Suprapubic skin (tissue), 4 donors: Measurements from ENCODE around the gene TCL1A. TPM values are rescaled to one million over a fixed set of nuclear protein-coding genes. Genes with fewer than 3 reads are reported as not detected.
"Not testable (repeated sequence)": the region's sequence is repeated elsewhere in the genome, so short reads cannot be mapped to it uniquely, and the experiment has no call there.

Experiments used
- DNase-seq, 2 donors: peaks; one replicate each; pipeline ENCODE4 v3.0.0-alpha.2; 2019; ENCODE audit warnings: low spot score in 2 of 2
- H3K27ac ChIP-seq: fragments of 200-600 bp; sonication (generic); one replicate; pipeline ENCODE4 v1.5.1; 2019
- H3K27me3 ChIP-seq: fragments of 200-600 bp; sonication (generic); one replicate; pipeline ENCODE4 v1.5.1; 2019
- H3K36me3 ChIP-seq: fragments of 200-600 bp; sonication (generic); one replicate; pipeline ENCODE4 v1.5.1; 2019
- H3K4me1 ChIP-seq: fragments of 200-600 bp; sonication (generic); one replicate; pipeline ENCODE4 v1.5.1; 2019
- H3K4me3 ChIP-seq: fragments of 200-600 bp; sonication (generic); one replicate; pipeline ENCODE4 v1.5.1; 2019; ENCODE audit warnings: mild to moderate bottlenecking
- H3K9me3 ChIP-seq: fragments of 200-600 bp; sonication (generic); one replicate; pipeline ENCODE4 v1.5.1; 2019
- EP300 ChIP-seq: sonication (generic); formaldehyde crosslinking; IDR thresholded peaks from one replicate; pipeline ENCODE4 v1.6.1; 2017; ENCODE audit warnings: antibody characterized with exemption
- POLR2A ChIP-seq, 2 donors: fragments of 450-650 bp; IDR thresholded peaks; one replicate each; pipeline ENCODE4 v1.6.1; 2017; ENCODE audit warnings: antibody characterized with exemption in 2 of 2, mild to moderate bottlenecking in 2 of 2, moderate library complexity in 2 of 2
- POLR2AphosphoS5 ChIP-seq, 3 donors: sonication (generic); formaldehyde crosslinking; IDR thresholded peaks; one replicate each; pipeline ENCODE4 v1.6.1; 2017; ENCODE audit warnings: antibody characterized with exemption in 3 of 3
- WGBS: methylation state at CpG from one replicate; pipeline ENCODE4 v1.1.5; 2018; 5-methylcytosine and 5-hydroxymethylcytosine counted together
- total RNA-seq, 4 donors: library from RNA; depleted of rRNA; stranded (reverse); fragments of >200 nt; gene quantifications; one replicate each; pipeline ENCODE4 v1.1.0, GENCODE V29; 2016
- TF ChIP-seq, protein P1 (sequence below), 2 donors: fragments of 200-600 bp in 1 of 2; fragments of 450-650 bp in 1 of 2; sonication (generic) in 1 of 2; IDR thresholded peaks; one replicate each; pipeline ENCODE4 v1.5.1; 2016 to 2019; ENCODE audit warnings: antibody characterized with exemption in 2 of 2, mild to moderate bottlenecking in 1 of 2, moderate library complexity in 1 of 2

Gene TCL1A
- total RNA-seq, 4 donors from 2014 or later = not detected

DNA sequence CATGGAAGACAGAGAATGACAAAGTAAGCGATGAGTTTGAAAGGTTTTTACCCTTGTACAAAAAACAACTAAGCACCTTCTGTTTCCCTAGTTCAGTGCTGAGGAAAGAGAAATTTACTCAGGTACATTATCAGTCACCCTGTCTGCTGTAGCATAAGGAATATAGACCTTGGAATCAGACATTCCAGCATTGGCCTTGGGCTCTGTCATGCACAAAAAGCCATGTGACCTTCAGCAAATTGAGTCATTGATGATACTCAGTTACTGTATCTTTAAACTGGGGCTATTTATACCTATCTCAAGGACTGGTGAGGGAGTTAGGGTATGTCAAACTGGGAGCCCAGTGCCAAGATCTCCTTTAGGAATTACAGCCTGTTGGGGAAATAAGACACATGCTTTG is 19.3 kb upstream of the TCL1A start:
- Histone ChIP-seq H3K27ac (no peak overlapping the region), H3K9me3 (no peaks in the 10 kb centered on the region), H3K4me3 (no peak overlapping the region), H3K4me1 (no peaks in the 10 kb centered on the region), H3K27me3 (peaks cover 17% of the 10 kb centered on the region), H3K36me3 (no peaks in the 10 kb centered on the region)
- TF ChIP-seq EP300 (no peak), POLR2A (IDR thresholded peaks at IDR 0.05) (no peak), POLR2AphosphoS5 (IDR thresholded peaks at IDR 0.05) (no peak)
- TF ChIP-seq, protein P1, sequence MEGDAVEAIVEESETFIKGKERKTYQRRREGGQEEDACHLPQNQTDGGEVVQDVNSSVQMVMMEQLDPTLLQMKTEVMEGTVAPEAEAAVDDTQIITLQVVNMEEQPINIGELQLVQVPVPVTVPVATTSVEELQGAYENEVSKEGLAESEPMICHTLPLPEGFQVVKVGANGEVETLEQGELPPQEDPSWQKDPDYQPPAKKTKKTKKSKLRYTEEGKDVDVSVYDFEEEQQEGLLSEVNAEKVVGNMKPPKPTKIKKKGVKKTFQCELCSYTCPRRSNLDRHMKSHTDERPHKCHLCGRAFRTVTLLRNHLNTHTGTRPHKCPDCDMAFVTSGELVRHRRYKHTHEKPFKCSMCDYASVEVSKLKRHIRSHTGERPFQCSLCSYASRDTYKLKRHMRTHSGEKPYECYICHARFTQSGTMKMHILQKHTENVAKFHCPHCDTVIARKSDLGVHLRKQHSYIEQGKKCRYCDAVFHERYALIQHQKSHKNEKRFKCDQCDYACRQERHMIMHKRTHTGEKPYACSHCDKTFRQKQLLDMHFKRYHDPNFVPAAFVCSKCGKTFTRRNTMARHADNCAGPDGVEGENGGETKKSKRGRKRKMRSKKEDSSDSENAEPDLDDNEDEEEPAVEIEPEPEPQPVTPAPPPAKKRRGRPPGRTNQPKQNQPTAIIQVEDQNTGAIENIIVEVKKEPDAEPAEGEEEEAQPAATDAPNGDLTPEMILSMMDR (IDR thresholded peaks at IDR 0.05) = no peak
- no peak for DNase-seq
- 84% methylated on average over 1 of the region's 1 CpG for WGBS

DNA sequence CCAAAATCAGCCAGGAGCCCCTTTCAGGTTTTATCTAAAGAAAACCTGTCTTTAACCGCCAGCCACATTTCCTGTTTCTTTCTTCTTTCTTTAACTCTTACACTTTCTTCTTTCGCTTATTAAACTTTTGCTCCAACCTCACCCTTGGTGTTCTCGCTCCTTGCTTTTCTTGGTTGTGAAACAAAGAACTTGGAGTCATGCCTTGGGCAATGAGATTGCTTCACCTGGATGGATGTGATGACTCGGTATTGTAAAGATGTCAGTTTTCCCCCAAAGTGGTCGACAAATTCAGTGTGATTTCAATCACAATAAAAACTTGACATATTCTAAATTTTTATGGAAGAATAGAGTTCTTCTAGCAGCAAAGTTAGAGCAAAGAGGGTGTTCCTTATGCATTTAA is 16.2 kb upstream of the TCL1A start:
- Histone ChIP-seq H3K27me3 (peaks cover 29% of the 10 kb centered on the region), H3K36me3 (no peaks in the 10 kb centered on the region), H3K27ac (no peak overlapping the region), H3K4me3 (no peak overlapping the region), H3K4me1 (no peaks in the 10 kb centered on the region), H3K9me3 (no peaks in the 10 kb centered on the region)
- 64% methylated on average over 5 of the region's 5 CpGs for WGBS
- DNase-seq = no peak
- TF ChIP-seq EP300 = no peak
- no peak for TF ChIP-seq POLR2A (IDR thresholded peaks at IDR 0.05)
- TF ChIP-seq POLR2AphosphoS5 (IDR thresholded peaks at IDR 0.05) = no peak
- TF ChIP-seq, protein P1 (IDR thresholded peaks at IDR 0.05) = no peak

DNA sequence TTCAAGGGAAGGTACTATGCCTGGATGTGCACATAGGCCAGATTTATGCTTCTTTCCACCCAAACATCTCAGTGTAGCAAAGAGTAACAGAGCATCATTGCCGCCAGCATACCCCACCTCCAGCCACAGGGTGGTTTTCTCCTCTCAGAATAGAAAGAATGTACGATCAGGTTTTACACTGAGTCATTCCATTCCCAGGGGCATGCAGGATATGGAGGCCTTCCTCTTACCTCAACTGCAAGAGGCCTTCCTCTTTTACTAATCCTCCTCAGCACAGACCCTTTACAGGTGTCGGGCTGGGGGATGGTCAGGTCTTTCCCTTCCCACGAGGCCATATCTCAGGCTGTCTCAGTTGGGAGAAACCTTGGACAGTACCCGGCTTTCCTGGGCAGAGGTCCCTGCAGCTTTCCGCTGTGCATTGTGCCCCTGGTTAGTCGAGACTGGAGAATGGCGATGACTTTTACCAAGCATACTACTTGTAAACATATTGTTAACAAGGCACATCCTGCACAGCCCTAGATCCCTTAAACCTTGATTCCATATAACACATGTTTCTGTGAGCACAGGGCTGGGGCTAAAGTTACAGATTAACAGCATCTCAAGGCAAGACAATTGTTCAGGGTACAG is 15.6 kb upstream of the TCL1A start:
- not testable (repeated sequence) for DNase-seq, H3K4me3 ChIP-seq, H3K36me3 ChIP-seq, H3K4me1 ChIP-seq, H3K27ac ChIP-seq, H3K9me3 ChIP-seq
- WGBS = 76% methylated on average over 7 of the region's 8 CpGs
- peaks cover 29% of the 10 kb centered on the region for H3K27me3 ChIP-seq

DNA sequence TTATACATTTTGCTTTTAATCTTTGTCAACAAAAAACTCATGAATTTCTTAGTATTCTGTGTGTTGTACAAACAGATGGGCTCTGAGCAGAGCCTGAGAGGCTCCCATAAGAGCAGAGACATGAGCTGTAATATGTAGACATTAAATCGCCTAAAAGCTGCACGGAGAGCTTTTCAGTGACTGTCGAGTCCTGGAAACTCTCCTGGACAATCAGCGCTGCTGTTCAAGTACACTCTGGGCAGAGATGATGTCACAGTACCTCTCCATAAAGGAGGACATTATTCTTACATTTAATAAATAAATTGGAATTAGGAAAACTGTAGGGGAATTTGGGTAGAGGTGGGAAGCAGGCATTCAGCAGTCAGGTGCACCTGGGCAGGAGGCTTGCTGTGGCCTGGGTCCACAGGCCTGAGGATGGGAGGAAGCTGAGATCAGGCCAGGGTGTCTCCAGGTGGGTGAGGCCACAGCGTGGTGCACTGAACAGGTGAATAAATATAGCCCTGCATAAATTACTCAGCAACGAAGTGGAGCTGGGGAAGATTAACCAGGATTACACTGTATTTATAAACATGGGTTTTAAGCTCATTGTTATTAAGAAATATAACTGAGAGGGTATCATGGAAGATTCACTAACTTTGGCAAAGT is 13.3 kb upstream of the TCL1A start:
- Histone ChIP-seq H3K4me3 (no peak overlapping the region), H3K36me3 (no peaks in the 10 kb centered on the region), H3K9me3 (peaks cover 6% of the 10 kb centered on the region), H3K27ac (no peak overlapping the region), H3K4me1 (no peaks in the 10 kb centered on the region), H3K27me3 (peaks cover 32% of the 10 kb centered on the region)
- TF ChIP-seq POLR2A (IDR thresholded peaks at IDR 0.05) (no peak), POLR2AphosphoS5 (IDR thresholded peaks at IDR 0.05) (no peak), EP300 (no peak)
- TF ChIP-seq, protein P1 (IDR thresholded peaks at IDR 0.05) = no peak
- DNase-seq = no peak
- WGBS = 75% methylated on average over 6 of the region's 6 CpGs

DNA sequence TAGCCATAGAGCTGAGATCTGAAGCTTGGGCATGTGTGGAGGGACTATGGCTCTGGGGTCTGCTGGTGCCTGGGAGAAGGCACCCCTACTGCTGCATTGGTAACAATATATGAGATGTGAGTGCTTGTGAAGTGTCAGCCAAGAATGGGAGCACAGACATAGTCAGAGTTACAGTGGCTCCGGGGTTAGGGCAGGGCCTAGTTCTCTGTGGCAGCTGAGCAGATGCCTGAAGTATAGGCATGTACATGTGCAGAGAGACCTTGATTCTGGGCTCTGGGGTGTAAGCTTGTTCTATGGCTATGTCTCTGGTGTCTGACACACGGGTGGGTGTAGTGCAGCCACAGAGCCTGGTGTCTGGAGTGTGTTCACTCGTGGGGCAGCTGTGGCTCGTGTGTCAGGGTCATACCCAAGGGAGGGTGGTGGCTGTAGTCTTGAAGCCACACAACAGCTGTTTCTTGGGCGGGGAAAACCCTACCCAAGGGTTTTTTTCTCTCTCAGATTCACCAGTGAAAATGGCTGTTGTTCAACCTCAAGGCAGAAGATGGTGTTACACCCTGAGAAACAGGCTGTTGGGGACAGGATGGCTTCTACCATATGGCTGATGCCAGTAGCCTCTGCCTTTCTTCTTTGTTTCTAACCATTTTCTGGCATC is 11.9 kb upstream of the TCL1A start:
- WGBS = 89% methylated on average over 5 of the region's 5 CpGs
- DNase-seq = no peak

More for the DNA sequence above, 11.9 kb upstream of the TCL1A start:
- H3K9me3 ChIP-seq = peaks cover 7% of the 10 kb centered on the region
- no peaks in the 10 kb centered on the region for H3K4me1 ChIP-seq
- no peak overlapping the region for H3K27ac ChIP-seq
- no peak for TF ChIP-seq POLR2AphosphoS5 (IDR thresholded peaks at IDR 0.05)
- no peak for TF ChIP-seq POLR2A (IDR thresholded peaks at IDR 0.05)
- TF ChIP-seq, protein P1 (IDR thresholded peaks at IDR 0.05) = no peak
- TF ChIP-seq EP300 = no peak
- H3K4me3 ChIP-seq = no peak overlapping the region
- peaks cover 32% of the 10 kb centered on the region for H3K27me3 ChIP-seq
- no peaks in the 10 kb centered on the region for H3K36me3 ChIP-seq
